ENCODE measurements around the gene SYNC. TPM values are rescaled to one million over a fixed set of nuclear protein-coding genes. Genes with fewer than 3 reads are reported as not detected.
A peak's percentile ranks its signal among the peaks of the same experiment; 100 is the strongest.

The SYNC gene
- total and polyA plus RNA-seq, 9 donors, result 24.2 to 46.3 (median 35.5) TPM

GRCh38 chr1:32742199-32742947 is 39.8 kb upstream of the SYNC start:
- 8% methylated on average over 11 of the region's 28 CpGs for WGBS (ENCODE audit: insufficient coverage)
- Histone ChIP-seq H3K4me3 (ENCODE audit: low read length) (peak overlapping the region; percentile 28), H3K4me1 (ENCODE audit: control insufficient read depth, insufficient read depth, low read length) (peaks cover 21% of the 10 kb centered on the region), H3K9me3 (replicated peaks; ENCODE audit: control insufficient read depth, low read depth, low read length) (no peaks in the 10 kb centered on the region), H3K36me3 (ENCODE audit: control insufficient read depth, insufficient read depth, low read length) (no peaks in the 10 kb centered on the region), H3K27ac (ENCODE audit: low read length) (peak overlapping the region; percentile 8), H3K27me3 (ENCODE audit: control insufficient read depth, insufficient read depth, low read length) (no peaks in the 10 kb centered on the region)
- DNase-seq, result peak; percentile 35

GRCh38 chr1:32741413-32742198 is 39.0 kb upstream of the SYNC start:
- Histone ChIP-seq H3K9me3 (replicated peaks; ENCODE audit: control insufficient read depth, low read depth, low read length) (no peaks in the 10 kb centered on the region), H3K27me3 (ENCODE audit: control insufficient read depth, insufficient read depth, low read length) (no peaks in the 10 kb centered on the region), H3K4me3 (ENCODE audit: low read length) (peak overlapping the region; percentile 43), H3K27ac (ENCODE audit: low read length) (no peak overlapping the region), H3K4me1 (ENCODE audit: control insufficient read depth, insufficient read depth, low read length) (peaks cover 21% of the 10 kb centered on the region), H3K36me3 (ENCODE audit: control insufficient read depth, insufficient read depth, low read length) (no peaks in the 10 kb centered on the region)
- DNase-seq, result peak; percentile 36
- under 1% methylated on average over 96 of the region's 103 CpGs for WGBS (ENCODE audit: insufficient coverage)

- 29% methylated on average over 9 of the region's 10 CpGs for WGBS (ENCODE audit: insufficient coverage)
- Histone ChIP-seq H3K27ac (ENCODE audit: low read length) (no peak overlapping the region), H3K9me3 (replicated peaks; ENCODE audit: control insufficient read depth, low read depth, low read length) (no peaks in the 10 kb centered on the region)
Observed at GRCh38 chr1:32741059-32741412, 38.5 kb upstream of the SYNC start.

GRCh38 chr1:32736812-32737791 is 34.5 kb upstream of the SYNC start:
- no peaks in the 10 kb centered on the region for H3K36me3 ChIP-seq (ENCODE audit: control insufficient read depth, insufficient read depth, low read length)
- no peaks in the 10 kb centered on the region for H3K9me3 ChIP-seq (replicated peaks; ENCODE audit: control insufficient read depth, low read depth, low read length)
- H3K27me3 ChIP-seq (ENCODE audit: control insufficient read depth, insufficient read depth, low read length), result no peaks in the 10 kb centered on the region
- WGBS (ENCODE audit: insufficient coverage), result 62% methylated on average over 3 of the region's 7 CpGs
- H3K27ac ChIP-seq (ENCODE audit: low read length), result no peak overlapping the region
- H3K4me1 ChIP-seq (ENCODE audit: control insufficient read depth, insufficient read depth, low read length), result peaks cover 15% of the 10 kb centered on the region
- no peak overlapping the region for H3K4me3 ChIP-seq (ENCODE audit: low read length)
- no peak for DNase-seq

More at GRCh38 chr1:32741059-32741412, 38.5 kb upstream of the SYNC start:
- Histone ChIP-seq H3K4me3 (ENCODE audit: low read length) (peak overlapping the region; percentile 43), H3K4me1 (ENCODE audit: control insufficient read depth, insufficient read depth, low read length) (peaks cover 21% of the 10 kb centered on the region), H3K27me3 (ENCODE audit: control insufficient read depth, insufficient read depth, low read length) (no peaks in the 10 kb centered on the region), H3K36me3 (ENCODE audit: control insufficient read depth, insufficient read depth, low read length) (no peaks in the 10 kb centered on the region)
- no peak for DNase-seq

- peak; percentile 85 for DNase-seq
- Histone ChIP-seq H3K4me1 (ENCODE audit: control insufficient read depth, insufficient read depth, low read length) (peaks cover 8% of the 10 kb centered on the region), H3K9me3 (replicated peaks; ENCODE audit: control insufficient read depth, low read depth, low read length) (no peaks in the 10 kb centered on the region), H3K4me3 (ENCODE audit: low read length) (no peak overlapping the region), H3K27me3 (ENCODE audit: control insufficient read depth, insufficient read depth, low read length) (no peaks in the 10 kb centered on the region), H3K27ac (ENCODE audit: low read length) (peak overlapping the region; percentile 29), H3K36me3 (ENCODE audit: control insufficient read depth, insufficient read depth, low read length) (no peaks in the 10 kb centered on the region)
- WGBS (ENCODE audit: insufficient coverage), result 24% methylated on average over 5 of the region's 9 CpGs
Observed at GRCh38 chr1:32733582-32734321, 31.2 kb upstream of the SYNC start.

DNA sequence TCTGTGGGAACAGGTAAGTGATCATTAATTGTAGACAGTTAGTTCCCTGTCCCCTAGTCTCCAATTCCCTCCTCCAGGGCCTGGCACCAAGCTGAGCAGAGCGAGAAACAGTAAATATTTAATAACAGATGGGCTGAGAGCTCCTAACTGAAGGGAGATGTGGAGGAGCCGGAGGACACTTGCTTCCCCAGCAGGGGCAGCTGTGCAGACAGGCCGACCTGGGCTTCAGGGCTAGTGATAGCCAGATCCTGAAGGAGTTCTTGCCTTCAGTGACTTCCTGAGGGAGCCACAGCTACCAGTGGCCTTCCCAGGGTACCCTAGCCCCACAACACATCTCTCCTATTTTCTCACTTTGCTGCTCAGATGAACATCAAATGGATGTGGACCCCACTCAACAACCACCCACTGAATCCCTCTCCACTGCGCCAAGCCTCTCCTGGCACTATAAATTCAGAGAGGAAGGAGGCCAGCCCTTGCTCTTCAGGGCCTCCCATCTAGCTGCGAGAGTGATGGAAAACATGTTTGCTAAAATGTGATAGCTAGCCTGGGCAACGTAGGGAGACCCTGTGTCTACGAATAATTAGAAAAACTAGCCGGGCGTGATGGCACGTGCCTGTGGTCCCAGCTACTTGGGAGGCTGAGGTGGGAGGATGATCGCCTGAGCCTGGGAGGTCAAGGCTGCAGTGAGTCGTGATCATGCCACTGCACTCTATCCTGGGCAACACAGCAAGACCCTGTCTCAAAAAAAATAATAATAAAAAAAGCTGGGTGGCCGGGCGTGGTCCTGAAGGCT is 26.9 kb upstream of the SYNC start:
- 68% methylated on average over 9 of the region's 14 CpGs for WGBS (ENCODE audit: insufficient coverage)
- DNase-seq, result no peak

DNA sequence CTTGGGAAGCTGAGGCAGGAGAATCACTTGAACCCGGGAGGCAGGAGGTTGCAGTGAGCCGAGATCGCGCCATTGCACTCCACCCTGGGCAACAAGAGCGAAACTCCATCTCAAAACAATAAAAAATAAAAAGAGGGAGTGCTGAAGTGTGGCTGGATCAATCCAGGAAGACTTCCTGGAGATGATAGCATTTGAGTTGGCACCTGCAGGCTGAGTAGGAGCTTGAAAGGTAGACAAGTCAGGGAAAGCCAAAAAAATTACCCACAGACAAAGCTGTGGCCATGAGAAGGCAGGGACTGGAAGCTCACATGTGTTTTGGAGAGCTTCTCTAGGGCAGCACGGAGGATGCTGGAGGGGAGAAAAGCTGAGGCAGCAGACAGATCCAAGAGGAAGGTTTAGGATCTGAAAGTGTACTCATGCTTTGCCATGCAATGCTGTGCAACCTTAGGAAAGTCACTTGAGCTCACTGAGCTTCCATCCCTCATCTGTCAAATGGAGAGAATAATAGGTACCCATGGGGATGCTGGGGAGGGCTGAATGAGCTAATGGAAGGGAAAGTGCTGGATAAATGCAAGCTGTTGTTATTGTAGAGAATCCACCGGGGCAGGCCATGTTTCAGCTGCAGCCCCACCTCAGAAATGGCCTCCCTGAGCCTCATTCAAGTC is 26.0 kb upstream of the SYNC start:
- DNase-seq, result no peak

More for the DNA sequence above, 26.9 kb upstream of the SYNC start:
- Histone ChIP-seq H3K27ac (ENCODE audit: low read length) (no peak overlapping the region), H3K9me3 (replicated peaks; ENCODE audit: control insufficient read depth, low read depth, low read length) (no peaks in the 10 kb centered on the region), H3K4me1 (ENCODE audit: control insufficient read depth, insufficient read depth, low read length) (peaks cover 15% of the 10 kb centered on the region), H3K27me3 (ENCODE audit: control insufficient read depth, insufficient read depth, low read length) (no peaks in the 10 kb centered on the region), H3K36me3 (ENCODE audit: control insufficient read depth, insufficient read depth, low read length) (no peaks in the 10 kb centered on the region), H3K4me3 (ENCODE audit: low read length) (no peak overlapping the region)

GRCh38 chr1:32727876-32728275 is 25.3 kb upstream of the SYNC start:
- H3K4me3 ChIP-seq (ENCODE audit: low read length), result no peak overlapping the region
- DNase-seq, result no peak
- no peaks in the 10 kb centered on the region for H3K36me3 ChIP-seq (ENCODE audit: control insufficient read depth, insufficient read depth, low read length)
- WGBS (ENCODE audit: insufficient coverage), result no CpG with 5 or more reads among the region's 1 CpG
- H3K27me3 ChIP-seq (ENCODE audit: control insufficient read depth, insufficient read depth, low read length), result no peaks in the 10 kb centered on the region
- peaks cover 7% of the 10 kb centered on the region for H3K4me1 ChIP-seq (ENCODE audit: control insufficient read depth, insufficient read depth, low read length)
- H3K9me3 ChIP-seq (replicated peaks; ENCODE audit: control insufficient read depth, low read depth, low read length), result no peaks in the 10 kb centered on the region
- no peak overlapping the region for H3K27ac ChIP-seq (ENCODE audit: low read length)

More for the DNA sequence above, 26.0 kb upstream of the SYNC start:
- WGBS (ENCODE audit: insufficient coverage), result 92% methylated on average over 1 of the region's 7 CpGs
- H3K4me1 ChIP-seq (ENCODE audit: control insufficient read depth, insufficient read depth, low read length), result peaks cover 8% of the 10 kb centered on the region
- H3K9me3 ChIP-seq (replicated peaks; ENCODE audit: control insufficient read depth, low read depth, low read length), result no peaks in the 10 kb centered on the region
- H3K27me3 ChIP-seq (ENCODE audit: control insufficient read depth, insufficient read depth, low read length), result no peaks in the 10 kb centered on the region
- no peaks in the 10 kb centered on the region for H3K36me3 ChIP-seq (ENCODE audit: control insufficient read depth, insufficient read depth, low read length)
- no peak overlapping the region for H3K4me3 ChIP-seq (ENCODE audit: low read length)
- no peak overlapping the region for H3K27ac ChIP-seq (ENCODE audit: low read length)
